Tongue (tissue), 3 donors: ENCODE measurements around the gene TUFT1. TPM values are rescaled to one million over a fixed set of nuclear protein-coding genes. Genes with fewer than 3 reads are reported as not detected.
"Not testable (repeated sequence)": the region's sequence is repeated elsewhere in the genome, so short reads cannot be mapped to it uniquely, and the experiment has no call there.

ENCODE experiments used
- DNase-seq: peaks from one replicate; pipeline ENCODE4 v3.0.0-alpha.2; 2015
- small RNA-seq: library from RNA; depleted of rRNA; stranded (forward); fragments of <200 nt; gene quantifications from one replicate; pipeline ENCODE3, GENCODE V24; 2014; ENCODE audit warnings: low replicate concordance
- total RNA-seq: library from RNA; depleted of rRNA; stranded (reverse); fragments of >200 nt; gene quantifications from one replicate; pipeline ENCODE4 v1.2.3, GENCODE V29; 2014

TUFT1 gene
- total RNA-seq, 1 donor from 2014 or later: 21.1 TPM

- DNase-seq: no peak
Observed at GRCh38 chr1:151618470-151618869, 78.4 kb downstream of the TUFT1 start.

- DNase-seq: not testable (repeated sequence)
Observed at GRCh38 chr1:151618996-151619395, 78.9 kb downstream of the TUFT1 start.

GRCh38 chr1:151619489-151620093 lies 79.5 kb downstream of the TUFT1 start:
- DNase-seq: peak; percentile 18

- DNase-seq: peak; percentile 51
Observed at GRCh38 chr1:151620286-151620685, 80.2 kb downstream of the TUFT1 start.

- peak; percentile 58 for DNase-seq
Observed at GRCh38 chr1:151621351-151621750, 81.2 kb downstream of the TUFT1 start.

- DNase-seq: no peak
Observed at GRCh38 chr1:151624783-151625182, 84.7 kb downstream of the TUFT1 start.

GRCh38 chr1:151626740-151627334 lies 86.7 kb downstream of the TUFT1 start:
- no peak for DNase-seq

- DNase-seq: no peak
Observed at GRCh38 chr1:151629278-151629677, 89.2 kb downstream of the TUFT1 start.

Small RNAs within 50 kb of the gene (small RNA-seq; reads per million reads assigned to genes)
- gene MIR554 (not detected), gene RF00405 (not detected), gene RNU6-1062P (not detected)

Other genes with a start within 250 kb of the TUFT1 start
- gene PI4KB, start 212.9 kb upstream of the TUFT1 start, total RNA-seq: 61.9 TPM
- gene RFX5, start 193.1 kb upstream of the TUFT1 start, total RNA-seq: 30.1 TPM
- gene SELENBP1, start 167.6 kb upstream of the TUFT1 start, total RNA-seq: 40.3 TPM
- gene PSMB4, start 140.7 kb upstream of the TUFT1 start, total RNA-seq: 181 TPM
- 44.7 TPM for gene POGZ, start 80.8 kb upstream of the TUFT1 start, total RNA-seq
- gene CGN, start 28.9 kb upstream of the TUFT1 start, total RNA-seq: 4.3 TPM
- 44.2 TPM for gene SNX27, start 71.7 kb downstream of the TUFT1 start, total RNA-seq
- not detected for gene CELF3, start 176.5 kb downstream of the TUFT1 start, total RNA-seq
- gene RIIAD1, start 181.2 kb downstream of the TUFT1 start, total RNA-seq: not detected
- 62.1 TPM for gene MRPL9, start 223.2 kb downstream of the TUFT1 start, total RNA-seq